HG02885 (cell line): ENCODE data around the gene VWA8.
A peak's percentile ranks its signal among the peaks of the same experiment; 100 is the strongest.
"Not testable (repeated sequence)": the region's sequence is repeated elsewhere in the genome, so short reads cannot be mapped to it uniquely, and the experiment has no call there.

Source experiments
- ATAC-seq: cut with Tn5 transposase; IDR thresholded peaks from one replicate; pipeline ENCODE4 v1.9.1; 2021; ENCODE audit warnings: mild to moderate bottlenecking; ENCODE audit not compliant: unreplicated experiment, poor library complexity

Gene VWA8

GRCh38 chr13:41571817-41572340 is 389.0 kb downstream of the VWA8 start:
- ATAC-seq: not testable (repeated sequence)

- no peak for ATAC-seq
Measured at GRCh38 chr13:41568972-41569351, 391.9 kb downstream of the VWA8 start.

GRCh38 chr13:41568143-41568971 is 392.6 kb downstream of the VWA8 start:
- no peak for ATAC-seq

- ATAC-seq: no peak
Measured at GRCh38 chr13:41567363-41567762, 393.5 kb downstream of the VWA8 start.

- ATAC-seq: no peak
Measured at GRCh38 chr13:41565846-41566245, 395.1 kb downstream of the VWA8 start.

GRCh38 chr13:41565216-41565615 is 395.7 kb downstream of the VWA8 start:
- ATAC-seq: no peak

GRCh38 chr13:41563984-41564365 is 396.9 kb downstream of the VWA8 start:
- no peak for ATAC-seq

GRCh38 chr13:41563341-41563983 is 397.4 kb downstream of the VWA8 start:
- no peak for ATAC-seq

GRCh38 chr13:41562541-41563178 is 398.2 kb downstream of the VWA8 start:
- no peak for ATAC-seq

- ATAC-seq: no peak
Measured at GRCh38 chr13:41562083-41562482, 398.8 kb downstream of the VWA8 start.

GRCh38 chr13:41561170-41561569 is 399.7 kb downstream of the VWA8 start:
- no peak for ATAC-seq

- no peak for ATAC-seq
Measured at GRCh38 chr13:41558781-41559560, 401.9 kb downstream of the VWA8 start.

- no peak for ATAC-seq
Measured at GRCh38 chr13:41557719-41558118, 403.2 kb downstream of the VWA8 start.

GRCh38 chr13:41554626-41555386 is 406.1 kb downstream of the VWA8 start:
- peak; percentile 97 for ATAC-seq

- no peak for ATAC-seq
Measured at GRCh38 chr13:41554180-41554579, 406.7 kb downstream of the VWA8 start.

- ATAC-seq: no peak
Measured at GRCh38 chr13:41552031-41552430, 408.9 kb downstream of the VWA8 start.

GRCh38 chr13:41550276-41550675 is 410.6 kb downstream of the VWA8 start:
- no peak for ATAC-seq

- ATAC-seq: no peak
Measured at GRCh38 chr13:41549491-41549890, 411.4 kb downstream of the VWA8 start.

GRCh38 chr13:41548910-41549309 is 412.0 kb downstream of the VWA8 start:
- ATAC-seq: no peak

GRCh38 chr13:41548031-41548430 is 412.9 kb downstream of the VWA8 start:
- no peak for ATAC-seq
